Esophagus (tissue), 2 donors: ENCODE results near the gene PNPLA1. TPM values are rescaled to one million over a fixed set of nuclear protein-coding genes. Genes with fewer than 3 reads are reported as not detected.

Experiments used
- H3K27ac ChIP-seq, 2 donors: one replicate each; pipeline ENCODE4 v1.5.1; 2013; ENCODE audit warnings: low read depth in 2 of 2, mild to moderate bottlenecking in 2 of 2, inconsistent platforms in 1 of 2, low read length in 1 of 2, moderate library complexity in 1 of 2
- H3K27me3 ChIP-seq, 2 donors: one replicate each; pipeline ENCODE4 v1.6.1; 2013; ENCODE audit warnings: low read length in 2 of 2, control low read depth in 1 of 2, mild to moderate bottlenecking in 1 of 2; ENCODE audit not compliant: insufficient read depth in 2 of 2, control insufficient read depth in 1 of 2
- H3K36me3 ChIP-seq, 2 donors: one replicate each; pipeline ENCODE4 v1.6.1; 2013; ENCODE audit warnings: low read length in 1 of 2; ENCODE audit not compliant: control insufficient read depth in 2 of 2, insufficient read depth in 2 of 2
- H3K4me1 ChIP-seq, 2 donors: one replicate each; pipeline ENCODE4 v1.6.1; 2013; ENCODE audit warnings: low read length in 1 of 2; ENCODE audit not compliant: control insufficient read depth in 2 of 2, insufficient read depth in 2 of 2
- H3K4me3 ChIP-seq, 2 donors: one replicate each; pipeline ENCODE4 v1.5.1; 2013; ENCODE audit warnings: low read length in 2 of 2, mild to moderate bottlenecking in 2 of 2, low read depth in 1 of 2, moderate library complexity in 1 of 2
- H3K9me3 ChIP-seq, 2 donors: one replicate each; pipeline ENCODE4 v1.6.1; 2013; ENCODE audit warnings: mild to moderate bottlenecking in 2 of 2, low read depth in 1 of 2, low read length in 1 of 2, moderate library complexity in 1 of 2; ENCODE audit not compliant: control insufficient read depth in 2 of 2, insufficient read depth in 1 of 2
- WGBS, 2 donors: extraction: QIAGEN DNeasy Blood & Tissue Kit; methylation state at CpG; one replicate each; pipeline ENCODE4 v1.1.7; 2013; 5-methylcytosine and 5-hydroxymethylcytosine counted together
- polyA plus RNA-seq, 2 donors: library from polyadenylated mRNA; stranded (reverse); fragments of 200-250 nt; gene quantifications; one replicate each; pipeline ENCODE4 v1.2.3, GENCODE V29; 2013
- donor health status: healthy with polysubstance abuse.
- donor health status: Bipolar disorder and iron deficiency.

The PNPLA1 gene
- polyA plus RNA-seq, 2 donors: 0.02 to 0.04 TPM

- 36 to 51% methylated on average over 1 of the region's 1 CpG for WGBS, 2 donors
- no peak overlapping the region for H3K4me3 ChIP-seq
- H3K36me3 ChIP-seq: no peaks in the 10 kb centered on the region
- no peaks in the 10 kb centered on the region for H3K27me3 ChIP-seq
- H3K27ac ChIP-seq: no peak overlapping the region
- H3K4me1 ChIP-seq: no peaks in the 10 kb centered on the region
- no peaks in the 10 kb centered on the region for H3K9me3 ChIP-seq
Measured at GRCh38 chr6:36296240-36296639, 26.4 kb downstream of the PNPLA1 start.

DNA sequence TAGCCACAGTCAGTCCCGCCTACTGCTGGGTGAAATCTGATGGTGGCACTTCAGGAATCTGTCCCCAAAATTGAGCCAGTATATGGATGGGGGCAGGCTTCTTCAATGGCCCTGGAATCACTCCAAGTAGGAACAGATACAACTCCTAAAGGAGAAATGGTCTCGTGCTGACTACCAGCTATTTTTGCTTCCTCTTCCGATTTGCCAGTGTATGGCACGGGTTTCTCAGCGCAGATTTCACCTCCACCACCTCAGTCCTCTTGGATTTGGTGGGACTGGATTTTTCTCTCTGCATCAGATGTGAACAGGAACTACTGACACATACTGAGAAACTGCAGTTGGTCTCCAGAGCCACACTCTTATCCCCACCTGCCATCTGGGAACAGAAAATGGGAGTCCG lies 27.2 kb downstream of the PNPLA1 start:
- no peaks in the 10 kb centered on the region for H3K9me3 ChIP-seq
- H3K27ac ChIP-seq: no peak overlapping the region
- WGBS, 2 donors: 80 to 90% methylated on average over 6 of the region's 6 CpGs
- H3K4me3 ChIP-seq: no peak overlapping the region
- no peaks in the 10 kb centered on the region for H3K36me3 ChIP-seq
- no peaks in the 10 kb centered on the region for H3K27me3 ChIP-seq
- H3K4me1 ChIP-seq: peaks cover 0 to 3% of the 10 kb centered on the region in 2 donors

GRCh38 chr6:36297511-36297910 lies 27.7 kb downstream of the PNPLA1 start:
- no peaks in the 10 kb centered on the region for H3K9me3 ChIP-seq
- H3K4me3 ChIP-seq: no peak overlapping the region
- 85 to 90% methylated on average over 7 of the region's 7 CpGs for WGBS, 2 donors
- H3K4me1 ChIP-seq: peaks cover 0 to 4% of the 10 kb centered on the region in 2 donors
- H3K27ac ChIP-seq: no peak overlapping the region
- no peaks in the 10 kb centered on the region for H3K27me3 ChIP-seq
- no peaks in the 10 kb centered on the region for H3K36me3 ChIP-seq

DNA sequence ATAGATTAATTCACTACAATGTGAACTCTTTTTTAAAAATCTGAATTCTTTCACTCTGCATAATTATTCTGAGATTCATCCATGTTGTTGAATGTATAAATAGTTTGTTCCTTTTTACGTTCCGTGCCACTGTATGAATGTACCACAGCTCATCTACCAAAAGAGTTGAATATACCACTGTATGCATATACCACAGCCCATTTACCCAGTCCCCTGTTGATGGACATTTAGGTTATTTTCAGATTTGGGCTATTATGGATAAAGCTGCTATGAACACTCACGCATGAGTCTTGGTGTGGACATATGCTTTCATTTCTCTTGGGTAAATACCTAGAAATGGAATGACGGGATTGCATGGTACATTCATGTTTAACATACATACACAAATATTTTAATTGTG lies 28.2 kb downstream of the PNPLA1 start:
- H3K4me3 ChIP-seq: no peak overlapping the region
- peaks cover 0 to 4% of the 10 kb centered on the region in 2 donors for H3K4me1 ChIP-seq
- no peaks in the 10 kb centered on the region for H3K36me3 ChIP-seq
- no peaks in the 10 kb centered on the region for H3K9me3 ChIP-seq
- no peaks in the 10 kb centered on the region for H3K27me3 ChIP-seq
- no peak overlapping the region for H3K27ac ChIP-seq
- WGBS, 2 donors: 85 to 89% methylated on average over 4 of the region's 4 CpGs

GRCh38 chr6:36301085-36301658 lies 31.3 kb downstream of the PNPLA1 start:
- Histone ChIP-seq H3K9me3 (no peaks in the 10 kb centered on the region), H3K4me1 (peaks cover 0 to 4% of the 10 kb centered on the region in 2 donors), H3K27me3 (no peaks in the 10 kb centered on the region), H3K27ac (no peak overlapping the region), H3K36me3 (no peaks in the 10 kb centered on the region), H3K4me3 (no peak overlapping the region)
- 81% methylated on average over 10 of the region's 10 CpGs for WGBS, 2 donors

- 39 to 48% methylated on average over 7 of the region's 7 CpGs for WGBS, 2 donors
- Histone ChIP-seq H3K4me3 (no peak overlapping the region), H3K9me3 (no peaks in the 10 kb centered on the region), H3K27ac (no peak overlapping the region), H3K27me3 (no peaks in the 10 kb centered on the region), H3K36me3 (no peaks in the 10 kb centered on the region), H3K4me1 (peaks cover 0 to 4% of the 10 kb centered on the region in 2 donors)
Measured at GRCh38 chr6:36301781-36302180, 31.9 kb downstream of the PNPLA1 start.

GRCh38 chr6:36302227-36302976 lies 32.5 kb downstream of the PNPLA1 start:
- Histone ChIP-seq H3K4me3 (no peak overlapping the region), H3K27ac (no peak overlapping the region), H3K4me1 (peaks cover 0 to 4% of the 10 kb centered on the region in 2 donors), H3K9me3 (no peaks in the 10 kb centered on the region), H3K27me3 (no peaks in the 10 kb centered on the region), H3K36me3 (no peaks in the 10 kb centered on the region)
- 33 to 35% methylated on average over 13 of the region's 13 CpGs for WGBS, 2 donors

GRCh38 chr6:36305885-36306284 lies 36.0 kb downstream of the PNPLA1 start:
- H3K4me3 ChIP-seq: no peak overlapping the region
- no peaks in the 10 kb centered on the region for H3K36me3 ChIP-seq
- WGBS, 2 donors: 92 to 96% methylated on average over 11 of the region's 11 CpGs
- no peak overlapping the region for H3K27ac ChIP-seq
- no peaks in the 10 kb centered on the region for H3K27me3 ChIP-seq
- H3K9me3 ChIP-seq: no peaks in the 10 kb centered on the region
- peaks cover 0 to 4% of the 10 kb centered on the region in 2 donors for H3K4me1 ChIP-seq

GRCh38 chr6:36306375-36306774 lies 36.5 kb downstream of the PNPLA1 start:
- Histone ChIP-seq H3K4me1 (peaks cover 0 to 4% of the 10 kb centered on the region in 2 donors), H3K27ac (no peak overlapping the region), H3K36me3 (no peaks in the 10 kb centered on the region), H3K9me3 (no peaks in the 10 kb centered on the region), H3K4me3 (no peak overlapping the region), H3K27me3 (no peaks in the 10 kb centered on the region)
- WGBS, 2 donors: 75 to 87% methylated on average over 7 of the region's 7 CpGs

DNA sequence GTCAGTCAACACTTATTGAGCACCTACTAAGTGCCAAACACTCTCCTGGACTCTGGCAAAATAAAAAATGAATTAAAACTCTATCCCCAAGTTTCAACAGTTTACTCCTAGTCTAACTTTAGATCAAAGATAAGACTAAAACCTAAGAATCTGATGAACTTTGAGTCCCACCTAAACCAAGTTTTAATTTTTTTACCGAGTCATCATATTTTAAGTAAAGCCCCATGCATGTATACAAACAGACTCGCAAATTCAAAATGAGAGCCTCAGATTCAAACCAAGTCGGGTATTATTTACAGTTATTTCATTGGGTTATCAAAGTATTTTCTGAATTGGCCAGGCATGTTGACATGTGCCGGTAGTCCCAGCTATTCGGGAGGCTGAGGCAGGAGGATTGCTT lies 38.7 kb downstream of the PNPLA1 start:
- H3K27ac ChIP-seq: no peak overlapping the region
- H3K9me3 ChIP-seq: no peaks in the 10 kb centered on the region
- H3K4me3 ChIP-seq: no peak overlapping the region
- no peaks in the 10 kb centered on the region for H3K27me3 ChIP-seq
- H3K36me3 ChIP-seq: no peaks in the 10 kb centered on the region
- no peaks in the 10 kb centered on the region for H3K4me1 ChIP-seq
- WGBS, 2 donors: 93 to 95% methylated on average over 5 of the region's 5 CpGs
